Measurements from ENCODE around the gene PPP2R5A.

The PPP2R5A gene

DNA sequence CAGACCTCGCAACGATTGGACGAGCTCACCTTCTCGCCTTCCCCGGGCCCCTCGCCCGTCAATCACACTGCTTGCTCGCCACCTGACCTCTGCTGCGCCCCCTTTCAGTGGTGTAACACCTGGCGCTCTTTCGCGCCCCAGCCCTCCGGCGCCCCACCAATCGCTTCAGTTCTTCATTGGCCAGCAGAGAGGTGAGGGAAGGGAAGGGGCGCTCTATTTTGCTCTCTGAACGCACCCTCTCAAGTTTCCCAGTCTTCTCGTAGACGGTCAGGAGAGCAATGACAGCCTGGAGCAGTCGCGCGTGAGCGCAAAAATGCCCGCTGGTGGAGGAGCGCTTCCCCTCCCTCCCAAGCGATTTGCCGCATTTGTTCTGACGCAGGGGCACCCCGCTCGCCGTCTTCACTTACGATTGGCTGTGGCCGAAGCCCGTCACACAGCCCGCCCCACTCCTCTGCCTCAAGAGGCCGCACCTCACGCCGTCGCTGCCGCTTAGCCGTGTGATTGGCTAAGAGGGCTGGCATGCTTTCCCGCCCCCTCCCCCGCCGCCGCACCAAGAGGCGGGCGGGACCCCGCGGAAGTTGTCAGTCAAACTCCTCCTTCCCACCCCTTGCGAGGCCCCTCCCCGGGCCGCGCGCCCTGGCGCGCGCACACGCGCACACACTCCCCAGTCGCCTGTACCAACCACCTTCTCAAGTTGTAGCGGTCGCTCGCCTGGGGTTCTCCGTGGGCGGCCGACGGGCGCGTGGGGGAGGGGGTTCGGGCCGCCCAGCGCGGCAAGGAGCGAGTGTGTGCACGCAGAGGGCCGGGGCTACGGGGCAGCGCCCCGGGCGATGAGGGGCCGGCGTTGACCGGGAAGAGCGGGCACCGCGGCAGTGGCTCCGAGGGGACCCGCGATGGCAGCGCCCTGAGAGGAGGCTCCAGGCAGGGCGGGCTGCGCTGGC lies at the start of gene PPP2R5A:
PPP2R5A (plus strand) TSS at position 667 of the 941 bp plus-strand sequence. CDS start 701 bp downstream, outside the sequence.
- peak; percentile 96 for DNase-seq (ENCODE audit: low spot score)

- no peak for DNase-seq (ENCODE audit: low spot score)
Measured at GRCh38 chr1:212235857-212236256, 49.4 kb upstream of the PPP2R5A start.

GRCh38 chr1:212236664-212237220 lies 48.5 kb upstream of the PPP2R5A start:
- no peak for DNase-seq (ENCODE audit: low spot score)

DNA sequence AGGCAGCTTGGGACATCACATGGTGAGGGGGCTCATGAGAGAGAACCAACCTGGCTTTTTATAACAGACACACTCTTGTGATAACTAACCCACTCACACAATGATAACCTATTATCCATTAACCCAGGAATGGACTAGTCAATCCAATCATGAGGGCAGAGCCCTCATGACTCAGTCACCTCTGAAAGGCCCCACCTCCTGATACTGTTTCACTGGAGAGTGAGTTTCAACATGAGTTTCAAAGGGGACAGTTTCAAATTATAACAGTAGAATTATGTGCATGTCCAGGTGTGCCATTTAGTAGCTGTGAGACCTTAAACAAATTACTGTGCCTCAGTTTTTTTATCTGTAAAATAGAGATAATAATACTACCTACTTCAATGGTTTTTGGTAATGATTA lies 47.6 kb upstream of the PPP2R5A start:
- DNase-seq (ENCODE audit: low spot score), result no peak

DNA sequence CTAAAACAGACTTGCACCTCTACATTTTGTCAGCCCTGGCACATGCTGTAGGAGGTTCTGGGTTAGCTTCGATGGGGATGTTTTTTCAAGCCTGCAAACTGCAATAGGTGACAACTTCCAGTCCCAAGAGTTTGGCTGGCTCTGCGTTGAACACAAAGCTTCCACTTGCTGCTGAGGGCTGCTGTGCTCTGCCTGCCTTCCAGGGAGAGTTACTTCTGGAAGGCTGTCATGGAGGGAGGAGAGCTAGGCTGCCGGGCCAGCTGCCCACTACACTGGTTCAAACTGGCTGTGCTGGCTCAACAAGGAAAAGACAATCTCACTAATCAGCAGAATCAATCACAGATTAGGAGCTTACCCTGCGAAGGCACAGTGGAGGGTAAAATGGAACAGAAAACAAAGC lies 46.7 kb upstream of the PPP2R5A start:
- DNase-seq (ENCODE audit: low spot score), result no peak

DNA sequence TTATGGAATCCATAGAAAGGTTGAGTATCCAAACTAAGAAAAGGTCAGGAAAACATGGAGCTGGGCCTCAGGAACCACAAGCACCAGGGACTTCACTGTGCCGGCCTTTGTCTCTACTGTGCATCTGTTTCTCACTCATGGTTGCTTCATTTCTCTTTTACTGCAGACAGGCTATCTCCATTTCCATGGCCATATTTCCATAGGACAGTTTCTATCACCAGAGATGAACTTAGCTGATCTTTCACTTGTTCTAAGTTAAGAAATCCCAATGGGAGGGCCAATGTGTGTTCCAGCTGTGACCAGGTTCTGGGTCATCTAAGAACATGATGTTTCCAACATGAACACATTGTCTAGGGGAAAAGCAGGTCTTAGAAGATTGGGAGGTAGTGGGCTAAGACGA lies 43.7 kb upstream of the PPP2R5A start:
- DNase-seq (ENCODE audit: low spot score), result no peak

- no peak for DNase-seq (ENCODE audit: low spot score)
Measured at GRCh38 chr1:212241957-212242287, 43.3 kb upstream of the PPP2R5A start.

DNA sequence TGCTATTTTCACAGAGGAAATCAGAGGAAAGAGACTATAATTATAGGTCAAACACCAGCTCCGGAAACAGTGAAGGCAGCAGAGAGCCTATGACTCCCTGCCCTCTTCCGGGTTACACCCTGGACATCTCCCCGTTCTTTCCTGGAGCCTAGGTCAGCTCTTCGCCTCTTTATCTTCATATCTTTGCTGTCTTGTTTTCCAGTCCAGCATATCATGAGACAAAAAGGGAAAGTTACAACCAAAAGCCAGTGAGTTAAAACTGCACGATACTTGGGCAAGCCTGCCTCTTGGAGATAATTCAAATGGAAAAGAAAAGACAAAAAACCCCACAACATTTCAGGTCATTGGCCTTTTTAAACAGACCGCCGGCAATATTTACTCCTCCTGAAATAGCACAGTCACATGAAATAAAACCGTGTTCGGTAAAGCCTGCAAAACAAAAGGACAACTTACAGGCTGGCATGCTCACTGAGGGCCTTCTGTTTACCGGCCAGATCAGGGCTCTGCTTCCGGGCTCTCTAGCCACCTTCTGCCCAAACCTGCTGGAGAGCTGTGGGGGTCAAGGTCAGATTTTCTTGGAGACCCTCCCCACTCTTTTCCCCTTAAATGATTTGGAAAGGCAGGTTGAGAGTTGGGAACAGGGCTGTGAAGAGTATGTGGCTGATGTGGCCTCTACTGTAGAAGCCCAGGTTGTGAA lies 42.8 kb upstream of the PPP2R5A start:
- DNase-seq (ENCODE audit: low spot score), result no peak

DNA sequence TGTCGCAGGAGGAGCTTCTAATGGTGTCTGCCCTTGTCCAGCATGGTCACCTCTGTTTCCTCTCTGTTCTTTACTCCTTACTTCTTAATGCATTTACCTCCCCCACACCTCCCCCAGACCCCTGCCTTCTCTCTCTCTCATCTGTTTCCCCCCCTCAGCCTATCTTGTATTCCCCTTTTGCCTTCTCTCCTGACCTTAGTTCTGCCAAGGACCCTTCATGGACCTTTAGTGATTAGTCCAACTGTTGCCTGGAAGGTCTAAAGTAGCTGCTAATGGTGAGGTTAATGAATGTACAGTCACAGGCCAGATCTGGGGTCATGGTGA lies 42.3 kb upstream of the PPP2R5A start:
- no peak for DNase-seq (ENCODE audit: low spot score)

DNA sequence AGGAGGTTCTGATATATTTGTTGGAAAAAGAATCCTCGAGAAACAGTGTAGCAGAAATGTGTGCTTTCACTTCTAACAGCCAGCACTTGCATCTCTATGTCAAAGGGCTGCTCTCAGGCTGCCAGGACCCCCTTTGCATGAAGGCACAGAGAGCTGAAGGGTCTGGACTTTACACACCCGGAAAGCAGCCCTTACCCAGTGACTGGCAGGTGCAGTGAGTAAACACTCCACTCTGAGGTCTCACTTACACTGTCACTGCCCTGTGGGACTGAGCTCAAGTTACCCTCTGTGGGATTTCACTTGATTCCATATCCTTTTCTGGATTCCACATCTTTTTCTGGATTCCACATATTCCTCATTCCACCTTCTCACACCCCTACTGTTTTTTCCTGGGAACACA lies 40.8 kb upstream of the PPP2R5A start:
- no peak for DNase-seq (ENCODE audit: low spot score)

- DNase-seq (ENCODE audit: low spot score), result no peak
Measured at GRCh38 chr1:212247179-212247721, 38.0 kb upstream of the PPP2R5A start.

DNA sequence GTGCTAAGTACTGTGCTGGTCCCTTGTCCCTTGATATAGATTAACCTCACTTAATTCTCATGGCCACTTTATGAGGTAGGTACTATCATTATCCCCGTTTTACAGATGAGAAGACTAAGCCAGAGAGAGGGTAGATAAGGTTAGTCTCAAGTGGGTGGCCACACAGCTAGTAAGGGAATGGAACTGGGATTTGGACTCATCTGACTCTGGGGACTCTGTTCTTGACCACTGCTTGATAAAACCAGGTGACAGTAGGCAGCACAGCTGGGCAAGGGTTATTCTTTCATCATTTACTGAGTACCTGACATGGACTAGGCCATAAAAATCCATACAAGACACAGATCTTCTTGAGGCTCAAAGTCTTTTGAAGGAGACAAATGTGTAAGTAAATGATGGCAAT lies 37.2 kb upstream of the PPP2R5A start:
- DNase-seq (ENCODE audit: low spot score), result no peak

DNA sequence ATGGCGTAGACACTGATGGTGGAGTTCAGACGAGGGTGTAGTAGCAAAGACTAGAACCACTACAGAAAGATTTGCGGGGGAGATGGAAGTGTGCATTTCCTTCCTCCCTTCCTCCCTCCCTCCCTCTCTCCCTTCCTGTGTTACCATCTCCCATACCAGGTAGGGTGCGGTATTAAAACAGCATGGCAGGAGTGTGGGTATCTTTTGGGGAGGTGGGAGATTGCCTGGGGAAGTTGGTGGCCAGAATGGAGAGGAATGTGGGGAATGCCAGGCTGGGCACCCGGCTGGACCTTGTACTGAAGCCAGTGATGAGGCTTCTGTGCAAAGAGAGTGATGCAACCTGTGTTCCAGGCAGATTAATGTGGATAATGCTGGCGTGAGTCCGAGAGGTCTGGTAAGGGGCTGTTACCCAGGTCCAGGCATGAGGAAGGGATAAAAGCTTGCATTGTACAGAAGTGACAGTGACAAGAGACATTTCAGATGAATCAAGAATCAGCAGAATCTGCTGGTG lies 30.3 kb upstream of the PPP2R5A start:
- DNase-seq (ENCODE audit: low spot score), result no peak

- DNase-seq (ENCODE audit: low spot score), result no peak
Measured at GRCh38 chr1:212255705-212256307, 29.4 kb upstream of the PPP2R5A start.

- DNase-seq (ENCODE audit: low spot score), result no peak
Measured at GRCh38 chr1:212256369-212256768, 28.8 kb upstream of the PPP2R5A start.

GRCh38 chr1:212257157-212257556 lies 28.1 kb upstream of the PPP2R5A start:
- DNase-seq (ENCODE audit: low spot score), result no peak

DNA sequence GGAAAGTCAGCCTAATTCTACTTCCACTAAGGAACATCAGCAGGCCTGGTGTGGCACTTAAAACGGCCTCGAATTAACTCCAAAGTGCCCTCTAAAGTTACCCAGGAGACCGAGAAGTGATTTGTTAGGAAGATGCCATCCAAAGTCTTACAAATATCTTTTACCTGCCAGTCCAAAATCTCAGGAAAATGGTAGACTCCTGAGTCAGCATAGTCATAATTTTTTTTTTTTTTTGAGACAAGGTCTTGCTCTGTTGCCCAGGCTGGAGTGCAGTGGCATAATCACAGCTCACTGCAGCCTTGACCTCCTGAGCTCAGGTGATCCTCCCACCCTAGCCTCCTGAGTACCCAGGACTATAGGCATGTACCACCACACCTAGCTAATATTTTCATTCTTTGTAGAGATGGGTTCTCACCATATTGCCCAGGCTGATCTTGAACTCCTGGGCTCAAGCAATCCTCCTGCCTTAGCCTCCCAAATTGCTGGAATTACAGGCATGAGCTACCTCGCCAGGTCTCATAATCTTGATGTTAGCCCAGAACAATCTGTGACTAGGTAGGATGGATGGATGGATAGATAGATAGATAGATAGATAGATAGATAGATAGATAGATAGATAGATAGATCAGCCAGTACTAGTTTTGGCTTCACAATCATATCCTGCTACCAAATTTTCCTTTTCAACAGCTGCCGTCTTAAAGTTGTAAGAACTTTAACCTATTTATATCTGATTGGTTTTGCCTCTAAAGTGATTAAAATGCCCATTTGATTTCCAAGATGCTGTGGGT lies 25.3 kb upstream of the PPP2R5A start:
- no peak for DNase-seq (ENCODE audit: low spot score)

- DNase-seq (ENCODE audit: low spot score), result no peak
Measured at GRCh38 chr1:212260557-212261355, 24.5 kb upstream of the PPP2R5A start.

GRCh38 chr1:212261361-212261929 lies 23.8 kb upstream of the PPP2R5A start:
- DNase-seq (ENCODE audit: low spot score), result no peak

- DNase-seq (ENCODE audit: low spot score), result no peak
Measured at GRCh38 chr1:212267017-212267416, 18.2 kb upstream of the PPP2R5A start.

Measured in iPS-NIHi11 (cell line).